ENCODE results near the gene SNX9. TPM values are rescaled to one million over a fixed set of nuclear protein-coding genes. Genes with fewer than 3 reads are reported as not detected.

The SNX9 gene
- total and polyA plus RNA-seq, 2 of the 4 experiments (the other 2 are of a cell fraction): 35.3 to 41.2 TPM

DNA sequence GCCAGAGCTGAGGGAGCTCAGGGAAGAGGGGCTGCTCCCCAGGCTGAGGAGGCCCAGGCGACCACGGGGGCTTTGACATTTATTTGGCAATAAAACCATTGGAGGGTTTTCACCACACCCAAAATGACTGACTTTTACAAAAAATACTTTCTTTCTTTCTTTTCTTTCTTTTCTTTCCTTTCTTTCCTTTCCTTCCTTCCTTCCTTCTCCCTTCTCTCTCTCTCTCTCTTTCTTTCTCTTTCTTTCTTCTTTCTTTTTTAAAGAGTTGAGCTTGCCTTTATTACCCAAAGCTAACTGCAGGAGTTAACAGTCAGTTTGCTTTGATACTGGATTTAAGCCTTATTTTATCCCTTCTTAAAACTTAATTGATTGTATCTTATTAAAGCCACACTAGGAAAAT is 17.2 kb downstream of the SNX9 start:
- Histone ChIP-seq H4K20me1 (ENCODE audit: insufficient read depth, low read length) (peaks cover 70% of the 10 kb centered on the region), H3K4me2 (ENCODE audit: low read depth, low read length) (peak overlapping the region; percentile 42), H3K9ac (ENCODE audit: low read depth, low read length) (no peak overlapping the region), H3K14ac (replicated peaks; ENCODE audit: low read depth, low read length) (peak overlapping the region; percentile 58; the same call in 1 of the 2 replicates), H2AK9ac (replicated peaks; ENCODE audit: low read depth, low read length, poor library complexity) (no peak overlapping the region), H3K4me1 (ENCODE audit: control insufficient read depth, insufficient read depth, low read length) (peaks cover 19% of the 10 kb centered on the region), H4K91ac (ENCODE audit: insufficient read depth, low read depth, low read length) (no peak overlapping the region), H4K5ac (ENCODE audit: low read depth, low read length) (no peak overlapping the region), H2BK5ac (ENCODE audit: low read depth, low read length, poor library complexity, severe bottlenecking) (peak overlapping the region; percentile 9), H3K79me1 (ENCODE audit: low read depth in 1 of 2, low read length in 2 of 2) (peaks cover 17 to 80% of the 10 kb centered on the region in 2 experiments; a peak in 3 of 4 replicates), H3K9me1 (ENCODE audit: insufficient read depth, low read length) (peaks cover 27% of the 10 kb centered on the region), H3K27ac (ENCODE audit: insufficient read depth, low read length) (no peak overlapping the region; the same call in 1 of the 2 replicates), H2BK15ac (ENCODE audit: low read depth, low read length) (no peak overlapping the region), H3K36me3 (ENCODE audit: control insufficient read depth, insufficient read depth, low read length) (no peaks in the 10 kb centered on the region), H3K18ac (ENCODE audit: low read depth, low read length) (no peak overlapping the region), H3K4ac (ENCODE audit: low read depth, low read length) (no peak overlapping the region), H3K9me3 (ENCODE audit: control insufficient read depth, insufficient read depth, low read length) (no peaks in the 10 kb centered on the region), H3K23ac (ENCODE audit: low read depth, low read length) (no peak overlapping the region), H2AFZ (replicated peaks; ENCODE audit: low read length, poor library complexity) (no peak overlapping the region), H4K8ac (ENCODE audit: low read depth in 2 of 2, low read length in 2 of 2) (0 out of 4 replicates have a peak overlapping the region, but pooled peaks of 1 of the 2 experiments have one; percentile 27), H3K56ac (ENCODE audit: extremely low read depth, insufficient read depth, low read length) (no peak overlapping the region), H2BK20ac (ENCODE audit: low read depth, low read length) (no peak overlapping the region), H2BK120ac (ENCODE audit: low read depth, low read length) (no peak overlapping the region), H3K4me3 (ENCODE audit: insufficient read depth, low read depth, low read length) (no peak overlapping the region), H3K27me3 (ENCODE audit: control insufficient read depth, insufficient read depth, low read length) (no peaks in the 10 kb centered on the region), H2AK5ac (ENCODE audit: low read depth, low read length) (0 out of 2 replicates have a peak overlapping the region, but pooled peaks have one; percentile 39)
- TF ChIP-seq MAFK (IDR thresholded peaks at IDR 0.05; ENCODE audit: low read depth, low read length) (no peak), MXI1 (IDR thresholded peaks at IDR 0.05; ENCODE audit: borderline replicate concordance, low read depth, low read length) (no peak), MAZ (IDR thresholded peaks at IDR 0.05; ENCODE audit: borderline replicate concordance, low read depth, low read length) (no peak), RFX5 (IDR thresholded peaks at IDR 0.05; ENCODE audit: low read depth, low read length) (no peak), CHD1 (IDR thresholded peaks at IDR 0.05; ENCODE audit: low read depth, low read length) (no peak), RAD21 (IDR thresholded peaks at IDR 0.05; ENCODE audit: low read length) (no peak), POLR2A (IDR thresholded peaks at IDR 0.05; ENCODE audit: low read depth, low read length) (no peak), NFE2L2 (IDR thresholded peaks at IDR 0.05; ENCODE audit: low read depth, low read length) (no peak), RCOR1 (IDR thresholded peaks at IDR 0.05; ENCODE audit: insufficient replicate concordance, low read length) (no peak), BHLHE40 (IDR thresholded peaks at IDR 0.05; ENCODE audit: low read depth, low read length) (no peak), FOS (IDR thresholded peaks at IDR 0.05; ENCODE audit: low read depth, low read length) (no peak), CEBPB (IDR thresholded peaks at IDR 0.05; ENCODE audit: low read depth, low read length) (no peak), SMC3 (IDR thresholded peaks at IDR 0.05; ENCODE audit: low read depth, low read length) (no peak)
- TF ChIP-seq, protein P1, sequence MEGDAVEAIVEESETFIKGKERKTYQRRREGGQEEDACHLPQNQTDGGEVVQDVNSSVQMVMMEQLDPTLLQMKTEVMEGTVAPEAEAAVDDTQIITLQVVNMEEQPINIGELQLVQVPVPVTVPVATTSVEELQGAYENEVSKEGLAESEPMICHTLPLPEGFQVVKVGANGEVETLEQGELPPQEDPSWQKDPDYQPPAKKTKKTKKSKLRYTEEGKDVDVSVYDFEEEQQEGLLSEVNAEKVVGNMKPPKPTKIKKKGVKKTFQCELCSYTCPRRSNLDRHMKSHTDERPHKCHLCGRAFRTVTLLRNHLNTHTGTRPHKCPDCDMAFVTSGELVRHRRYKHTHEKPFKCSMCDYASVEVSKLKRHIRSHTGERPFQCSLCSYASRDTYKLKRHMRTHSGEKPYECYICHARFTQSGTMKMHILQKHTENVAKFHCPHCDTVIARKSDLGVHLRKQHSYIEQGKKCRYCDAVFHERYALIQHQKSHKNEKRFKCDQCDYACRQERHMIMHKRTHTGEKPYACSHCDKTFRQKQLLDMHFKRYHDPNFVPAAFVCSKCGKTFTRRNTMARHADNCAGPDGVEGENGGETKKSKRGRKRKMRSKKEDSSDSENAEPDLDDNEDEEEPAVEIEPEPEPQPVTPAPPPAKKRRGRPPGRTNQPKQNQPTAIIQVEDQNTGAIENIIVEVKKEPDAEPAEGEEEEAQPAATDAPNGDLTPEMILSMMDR (conservative IDR thresholded peaks at IDR 0.05; ENCODE audit: low read depth, low read length): no peak
- TF ChIP-seq, protein P2, sequence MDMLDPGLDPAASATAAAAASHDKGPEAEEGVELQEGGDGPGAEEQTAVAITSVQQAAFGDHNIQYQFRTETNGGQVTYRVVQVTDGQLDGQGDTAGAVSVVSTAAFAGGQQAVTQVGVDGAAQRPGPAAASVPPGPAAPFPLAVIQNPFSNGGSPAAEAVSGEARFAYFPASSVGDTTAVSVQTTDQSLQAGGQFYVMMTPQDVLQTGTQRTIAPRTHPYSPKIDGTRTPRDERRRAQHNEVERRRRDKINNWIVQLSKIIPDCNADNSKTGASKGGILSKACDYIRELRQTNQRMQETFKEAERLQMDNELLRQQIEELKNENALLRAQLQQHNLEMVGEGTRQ (IDR thresholded peaks at IDR 0.05; ENCODE audit: low read depth, low read length): no peak
- TF ChIP-seq, protein P3, sequence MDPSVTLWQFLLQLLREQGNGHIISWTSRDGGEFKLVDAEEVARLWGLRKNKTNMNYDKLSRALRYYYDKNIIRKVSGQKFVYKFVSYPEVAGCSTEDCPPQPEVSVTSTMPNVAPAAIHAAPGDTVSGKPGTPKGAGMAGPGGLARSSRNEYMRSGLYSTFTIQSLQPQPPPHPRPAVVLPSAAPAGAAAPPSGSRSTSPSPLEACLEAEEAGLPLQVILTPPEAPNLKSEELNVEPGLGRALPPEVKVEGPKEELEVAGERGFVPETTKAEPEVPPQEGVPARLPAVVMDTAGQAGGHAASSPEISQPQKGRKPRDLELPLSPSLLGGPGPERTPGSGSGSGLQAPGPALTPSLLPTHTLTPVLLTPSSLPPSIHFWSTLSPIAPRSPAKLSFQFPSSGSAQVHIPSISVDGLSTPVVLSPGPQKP (IDR thresholded peaks at IDR 0.05; ENCODE audit: borderline replicate concordance, low read depth, low read length): no peak
- intact Hi-C loops (cut with micrococcal nuclease): no loop called here
- CTCF ChIA-PET: interaction anchor here (1.0 to 1.2 kb wide), 2 partner anchors 84 to 220 kb away, joined by 3 read pairs; no protein-coding TSS in a partner anchor
- WGBS, 2 experiments (ENCODE audit: extremely low coverage in 2 of 2, insufficient read length in 1 of 2): no CpG with 5 or more reads among the region's 2 CpGs
- ATAC-seq (ENCODE audit: low read depth) (no peak), DNase-seq (no peak)
- POLR2A ChIA-PET (ENCODE audit: unreplicated experiment): no interaction called here
- no TSS peak for BruUV-seq (replicated peaks)
- dilution Hi-C loops (cut with HindIII; ENCODE audit: low sequenced_read_pairs, unreplicated experiment): no loop called here
- in situ Hi-C loops (cut with MboI; ENCODE audit: low sequenced_read_pairs): no loop called here

All from IMR-90 (cell line).